Vagina (tissue), 2 donors: Measurements from ENCODE around the gene LMCD1. TPM values are rescaled to one million over a fixed set of nuclear protein-coding genes. Genes with fewer than 3 reads are reported as not detected.

Experiments
- DNase-seq, 2 donors: peaks; one replicate each; pipeline ENCODE4 v3.0.0-alpha.2; 2017; ENCODE audit errors: extremely low spot score in 2 of 2
- H3K27ac ChIP-seq: fragments of 200-600 bp; sonication (generic); one replicate; pipeline ENCODE4 v1.5.1; 2019
- H3K27me3 ChIP-seq: fragments of 200-600 bp; sonication (generic); one replicate; pipeline ENCODE4 v1.5.1; 2019
- H3K36me3 ChIP-seq, 2 donors: fragments of 200-600 bp; sonication (generic); one replicate each; pipeline ENCODE4 v1.5.1; 2017 to 2019
- H3K4me1 ChIP-seq: fragments of 200-600 bp; sonication (generic); one replicate; pipeline ENCODE4 v1.5.1; 2019
- H3K4me3 ChIP-seq, 2 donors: fragments of 200-600 bp; sonication (generic); 1 replicate in 1 of 2; 2 replicates in 1 of 2; pipeline ENCODE4 v1.5.1; 2016 to 2019
- H3K9me3 ChIP-seq: fragments of 200-600 bp; sonication (generic); one replicate; pipeline ENCODE4 v1.5.1; 2019
- POLR2A ChIP-seq, 2 donors: fragments of 450-650 bp; IDR thresholded peaks; one replicate each; pipeline ENCODE4 v1.6.1; 2017; ENCODE audit warnings: antibody characterized with exemption in 2 of 2, mild to moderate bottlenecking in 2 of 2, moderate library complexity in 2 of 2
- POLR2AphosphoS5 ChIP-seq, 2 donors: sonication (generic); formaldehyde crosslinking; IDR thresholded peaks; one replicate each; pipeline ENCODE4 v1.9.0; 2017; ENCODE audit warnings: antibody characterized with exemption in 2 of 2, mild to moderate bottlenecking in 2 of 2, low read depth in 1 of 2; ENCODE audit not compliant: insufficient read depth in 1 of 2
- intact Hi-C: fragments of 100-400 bp; cut with DNase I; formaldehyde crosslinking; loops from one replicate; pipeline ENCODE4 v1.15.1; 2023
- total RNA-seq: library from RNA; depleted of rRNA; stranded (reverse); fragments of >200 nt; gene quantifications from one replicate; pipeline ENCODE4 v1.2.3, GENCODE V29; 2016
- TF ChIP-seq, protein P1 (sequence below), 3 experiments: fragments of 450-650 bp in 2 of 3; fragments of 200-600 bp in 1 of 3; sonication (generic) in 1 of 3; IDR thresholded peaks; one replicate each; pipeline ENCODE4 v1.5.1; 2017 to 2019; ENCODE audit warnings: antibody characterized with exemption in 3 of 3, mild to moderate bottlenecking in 2 of 3, moderate library complexity in 2 of 3

LMCD1 gene
- total RNA-seq, 1 donor from 2014 or later: 78.3 TPM

DNA sequence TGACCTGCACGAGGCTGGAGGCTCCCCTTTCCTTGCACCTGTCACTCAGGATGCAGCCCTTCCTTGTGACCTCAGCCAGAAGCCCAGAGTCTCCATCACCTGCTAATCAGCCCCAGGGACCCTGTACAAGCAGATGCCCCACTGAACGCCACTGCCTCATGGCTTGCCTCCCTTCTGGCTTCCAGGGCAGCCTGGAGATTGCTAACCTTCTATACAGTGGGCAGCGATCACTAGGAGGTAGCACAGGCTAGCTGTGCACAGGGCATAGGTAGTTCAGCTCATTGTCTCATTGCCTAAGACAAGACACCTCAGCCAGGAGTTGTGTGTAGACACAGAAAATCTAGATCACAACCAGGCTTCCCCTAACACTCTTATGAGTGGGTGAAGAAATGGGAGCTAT is 93.6 kb downstream of the LMCD1 start:
- intact Hi-C loops: no loop called here
- Histone ChIP-seq H3K36me3 (no peaks in the 10 kb centered on the region), H3K4me3 (no peak overlapping the region), H3K27ac (no peak overlapping the region), H3K9me3 (no peaks in the 10 kb centered on the region), H3K27me3 (no peaks in the 10 kb centered on the region), H3K4me1 (peaks cover 9% of the 10 kb centered on the region)
- TF ChIP-seq, protein P1, sequence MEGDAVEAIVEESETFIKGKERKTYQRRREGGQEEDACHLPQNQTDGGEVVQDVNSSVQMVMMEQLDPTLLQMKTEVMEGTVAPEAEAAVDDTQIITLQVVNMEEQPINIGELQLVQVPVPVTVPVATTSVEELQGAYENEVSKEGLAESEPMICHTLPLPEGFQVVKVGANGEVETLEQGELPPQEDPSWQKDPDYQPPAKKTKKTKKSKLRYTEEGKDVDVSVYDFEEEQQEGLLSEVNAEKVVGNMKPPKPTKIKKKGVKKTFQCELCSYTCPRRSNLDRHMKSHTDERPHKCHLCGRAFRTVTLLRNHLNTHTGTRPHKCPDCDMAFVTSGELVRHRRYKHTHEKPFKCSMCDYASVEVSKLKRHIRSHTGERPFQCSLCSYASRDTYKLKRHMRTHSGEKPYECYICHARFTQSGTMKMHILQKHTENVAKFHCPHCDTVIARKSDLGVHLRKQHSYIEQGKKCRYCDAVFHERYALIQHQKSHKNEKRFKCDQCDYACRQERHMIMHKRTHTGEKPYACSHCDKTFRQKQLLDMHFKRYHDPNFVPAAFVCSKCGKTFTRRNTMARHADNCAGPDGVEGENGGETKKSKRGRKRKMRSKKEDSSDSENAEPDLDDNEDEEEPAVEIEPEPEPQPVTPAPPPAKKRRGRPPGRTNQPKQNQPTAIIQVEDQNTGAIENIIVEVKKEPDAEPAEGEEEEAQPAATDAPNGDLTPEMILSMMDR (IDR thresholded peaks at IDR 0.05): no peak
- TF ChIP-seq POLR2AphosphoS5 (IDR thresholded peaks at IDR 0.05; ENCODE audit: insufficient read depth in 1 of 2, low read depth in 1 of 2) (no peak), POLR2A (IDR thresholded peaks at IDR 0.05) (no peak)
- DNase-seq: peak in 1 of 2 donors; percentile 74

DNA sequence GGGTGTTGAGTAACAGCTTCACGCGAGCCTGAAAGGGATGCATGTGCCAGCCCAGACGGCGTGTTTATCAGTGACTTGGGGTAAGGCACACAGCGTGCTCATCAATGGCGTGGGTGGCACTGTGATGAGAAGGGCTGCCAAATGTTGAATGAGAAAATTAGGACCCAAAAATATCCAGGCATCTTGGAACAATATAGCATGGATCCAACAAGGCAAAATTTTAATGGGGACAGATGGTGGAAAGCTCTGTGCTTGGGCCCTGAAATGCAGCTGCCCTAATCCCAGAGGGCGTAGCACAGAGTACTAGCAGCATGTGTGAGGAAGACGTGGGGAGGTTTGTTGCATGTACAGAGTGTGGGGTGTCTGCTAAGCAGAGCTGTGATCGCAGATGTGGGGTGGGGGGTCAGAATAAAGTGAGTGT is 94.1 kb downstream of the LMCD1 start:
- no peak overlapping the region for H3K27ac ChIP-seq
- intact Hi-C loops: no loop called here
- TF ChIP-seq POLR2AphosphoS5 (IDR thresholded peaks at IDR 0.05; ENCODE audit: insufficient read depth in 1 of 2, low read depth in 1 of 2) (no peak), POLR2A (IDR thresholded peaks at IDR 0.05) (no peak)
- TF ChIP-seq, protein P1 (IDR thresholded peaks at IDR 0.05): no peak
- no peak overlapping the region for H3K4me3 ChIP-seq
- H3K36me3 ChIP-seq: no peaks in the 10 kb centered on the region
- no peaks in the 10 kb centered on the region for H3K9me3 ChIP-seq
- peak in 1 of 2 donors; percentile 54 for DNase-seq
- H3K27me3 ChIP-seq: no peaks in the 10 kb centered on the region
- H3K4me1 ChIP-seq: peaks cover 8% of the 10 kb centered on the region

DNA sequence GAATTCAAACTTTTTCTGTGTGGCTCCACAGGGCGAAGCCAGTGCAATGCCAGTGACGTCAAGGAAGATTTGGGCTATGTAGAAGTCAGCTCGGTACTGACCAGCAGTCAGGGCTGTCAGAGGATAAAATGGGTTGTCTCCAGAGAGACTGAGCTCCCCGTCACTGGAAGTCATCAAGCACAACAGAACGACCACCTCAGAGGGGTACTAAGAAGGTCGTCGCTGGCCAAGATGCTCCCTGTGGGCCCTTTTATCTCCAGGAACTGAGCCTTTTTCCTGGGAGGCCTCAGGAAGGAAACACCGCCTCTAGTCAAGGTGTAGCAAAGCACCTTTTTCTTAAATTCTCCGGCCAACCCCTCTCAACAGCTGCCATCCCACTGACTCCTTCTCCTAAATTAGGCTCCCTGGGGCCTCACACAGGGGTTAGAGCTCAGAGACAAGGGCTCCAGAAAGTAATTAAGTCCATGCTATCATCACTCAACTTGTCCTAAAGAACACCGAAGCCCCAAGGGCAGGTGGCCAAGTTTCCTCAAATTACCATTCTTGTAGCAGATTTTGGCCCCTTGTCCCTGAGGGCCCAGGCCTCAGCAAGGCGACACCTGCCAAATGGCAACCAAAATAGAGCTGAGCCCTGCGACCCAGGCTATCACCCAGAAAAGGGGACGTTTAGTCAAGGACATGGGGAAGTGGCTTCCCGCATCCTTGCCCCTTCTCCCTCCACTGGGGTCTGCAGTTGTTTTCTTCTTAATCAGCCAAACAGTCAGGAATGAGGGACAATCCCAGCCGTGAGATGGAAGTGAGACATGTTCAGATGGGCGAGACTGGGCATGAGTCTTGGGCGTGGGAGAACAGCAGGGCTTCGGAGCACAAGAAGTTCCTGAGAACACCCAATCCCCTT is 94.9 kb downstream of the LMCD1 start:
- Histone ChIP-seq H3K36me3 (no peaks in the 10 kb centered on the region), H3K9me3 (no peaks in the 10 kb centered on the region), H3K27me3 (no peaks in the 10 kb centered on the region), H3K4me1 (peaks cover 8% of the 10 kb centered on the region), H3K27ac (no peak overlapping the region), H3K4me3 (no peak overlapping the region)
- peak in 1 of 2 donors; percentile 70 for DNase-seq
- TF ChIP-seq POLR2AphosphoS5 (IDR thresholded peaks at IDR 0.05; ENCODE audit: insufficient read depth in 1 of 2, low read depth in 1 of 2) (no peak), POLR2A (IDR thresholded peaks at IDR 0.05) (no peak)
- TF ChIP-seq, protein P1 (IDR thresholded peaks at IDR 0.05): no peak
- intact Hi-C loops: no loop called here

DNA sequence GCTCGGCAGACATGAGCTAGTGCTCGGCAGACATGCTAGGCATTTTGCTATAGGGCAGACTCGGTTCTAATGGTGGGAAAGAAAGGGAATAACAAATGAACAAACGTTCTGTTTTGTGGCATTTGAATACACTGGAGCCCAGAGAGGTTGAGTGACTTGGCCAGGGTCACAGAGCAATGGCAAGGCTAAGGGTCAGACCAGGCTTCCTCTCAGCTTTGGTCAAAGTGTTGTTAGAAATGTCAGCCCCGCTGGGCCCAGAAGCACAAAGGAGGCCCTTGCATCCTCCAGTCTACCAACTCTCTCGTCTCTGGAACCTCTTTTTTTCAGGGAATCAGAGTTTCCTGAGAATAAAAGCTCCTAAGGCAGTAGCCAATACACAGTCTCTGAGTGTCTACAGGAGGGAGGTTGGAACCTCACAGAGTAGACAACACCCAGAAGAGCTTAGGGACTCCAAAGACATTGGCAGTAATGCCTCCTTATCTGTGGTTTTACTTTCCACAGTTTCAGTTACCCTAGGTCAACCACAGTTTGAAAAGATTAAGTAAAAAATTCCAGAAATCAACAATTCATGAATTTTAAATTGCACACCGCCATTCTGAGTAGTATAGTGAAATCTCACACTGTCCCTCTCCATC is 95.7 kb downstream of the LMCD1 start:
- H3K4me1 ChIP-seq: peaks cover 8% of the 10 kb centered on the region
- intact Hi-C loops: no loop called here
- H3K9me3 ChIP-seq: no peaks in the 10 kb centered on the region
- no peak for DNase-seq
- no peak overlapping the region for H3K27ac ChIP-seq
- H3K36me3 ChIP-seq: no peaks in the 10 kb centered on the region
- no peaks in the 10 kb centered on the region for H3K27me3 ChIP-seq
- no peak overlapping the region for H3K4me3 ChIP-seq
- no peak for TF ChIP-seq POLR2AphosphoS5 (IDR thresholded peaks at IDR 0.05; ENCODE audit: insufficient read depth in 1 of 2, low read depth in 1 of 2)
- TF ChIP-seq, protein P1 (IDR thresholded peaks at IDR 0.05): no peak
- TF ChIP-seq POLR2A (IDR thresholded peaks at IDR 0.05): no peak
